ENCODE results near the gene DYNLT1. TPM values are rescaled to one million over a fixed set of nuclear protein-coding genes. Genes with fewer than 3 reads are reported as not detected.
A peak's percentile ranks its signal among the peaks of the same experiment; 100 is the strongest.

The DYNLT1 gene
- total and polyA plus RNA-seq, 9 of the 15 experiments (the other 6 are each of a cell fraction or from before 2014, with no cell fraction given), result 42.2 to 583 (median 127) TPM

- no peak for TF ChIP-seq HNRNPK (IDR thresholded peaks at IDR 0.05; ENCODE audit: low read depth, low read length, poor library complexity, severe bottlenecking)
- TF ChIP-seq JUND (IDR thresholded peaks at IDR 0.05; ENCODE audit: borderline replicate concordance, low read depth, low read length), result peak; percentile 99
- TF ChIP-seq JUND (tag; IDR thresholded peaks at IDR 0.05; ENCODE audit: borderline replicate concordance, low read depth, low read length), result peak; percentile 99
- 0 out of 2 replicates have a peak, but pooled peaks have one; percentile 14 for TF ChIP-seq EP400 (IDR thresholded peaks at IDR 0.05)
- peak; percentile 86 for TF ChIP-seq SMARCA4 (IDR thresholded peaks at IDR 0.05)
- TF ChIP-seq MNT (conservative IDR thresholded peaks at IDR 0.05), result peak in 1 of 2 experiments; percentile 67; a peak in 2 of 4 replicates
- TF ChIP-seq MXD1 (CRISPR knock-in tag; IDR thresholded peaks at IDR 0.05; ENCODE audit: borderline replicate concordance, poor library complexity, severe bottlenecking), result no peak
- peak; percentile 99 for TF ChIP-seq CTBP1 (IDR thresholded peaks at IDR 0.05; ENCODE audit: borderline replicate concordance)
- TF ChIP-seq L3MBTL2 (IDR thresholded peaks at IDR 0.05), result peak; percentile 40; the same call in 1 of the 2 replicates
- peak; percentile 88 for TF ChIP-seq ATF7 (IDR thresholded peaks at IDR 0.05)
- peak; percentile 45; the same call in 1 of the 2 replicates for TF ChIP-seq POLR2AphosphoS5 (IDR thresholded peaks at IDR 0.05; ENCODE audit: control insufficient read depth, insufficient read depth, low read depth, low read length)
- TF ChIP-seq PKNOX1 (IDR thresholded peaks at IDR 0.05), result peak; percentile 79
- peak; percentile 81 for TF ChIP-seq DPF2 (IDR thresholded peaks at IDR 0.05)
- TF ChIP-seq STAT6 (CRISPR knock-in tag; IDR thresholded peaks at IDR 0.05), result 0 out of 2 replicates have a peak, but pooled peaks have one; percentile 13
- TF ChIP-seq NR2C1 (IDR thresholded peaks at IDR 0.05), result peak; percentile 27; the same call in 1 of the 2 replicates
- no peak for TF ChIP-seq NR2C1 (tag; IDR thresholded peaks at IDR 0.05)
- TF ChIP-seq ARID1B (IDR thresholded peaks at IDR 0.05), result peak; percentile 86
- TF ChIP-seq HDAC1 (IDR thresholded peaks at IDR 0.05), result peak in 1 of 2 experiments; percentile 72; a peak in 2 of 4 replicates
- peak; percentile 53 to 59 for TF ChIP-seq KDM1A (IDR thresholded peaks at IDR 0.05)
- peak; percentile 74 for TF ChIP-seq MEIS2 (IDR thresholded peaks at IDR 0.05; ENCODE audit: partially characterized antibody)
- TF ChIP-seq TEAD4 (IDR thresholded peaks at IDR 0.05; ENCODE audit: low read length), result peak; percentile 81
- TF ChIP-seq TEAD4 (CRISPR knock-in tag; IDR thresholded peaks at IDR 0.05; ENCODE audit: borderline replicate concordance), result no peak
- peak; percentile 31; the same call in 1 of the 2 replicates for TF ChIP-seq ESRRA (IDR thresholded peaks at IDR 0.05; ENCODE audit: borderline replicate concordance, low read depth)
- TF ChIP-seq ZEB2 (IDR thresholded peaks at IDR 0.05), result peak; percentile 89
These were observed 12.6 kb downstream of the DYNLT1 start (continued) for GRCh38 chr6:158631678-158632537.
